Measurements from ENCODE around the gene SURF1. TPM values are rescaled to one million over a fixed set of nuclear protein-coding genes. Genes with fewer than 3 reads are reported as not detected.
"Not testable (repeated sequence)": the region's sequence is repeated elsewhere in the genome, so short reads cannot be mapped to it uniquely, and the experiment has no call there.

Gene SURF1
- total RNA-seq, 1 donor from 2014 or later = 25.4 TPM

DNA sequence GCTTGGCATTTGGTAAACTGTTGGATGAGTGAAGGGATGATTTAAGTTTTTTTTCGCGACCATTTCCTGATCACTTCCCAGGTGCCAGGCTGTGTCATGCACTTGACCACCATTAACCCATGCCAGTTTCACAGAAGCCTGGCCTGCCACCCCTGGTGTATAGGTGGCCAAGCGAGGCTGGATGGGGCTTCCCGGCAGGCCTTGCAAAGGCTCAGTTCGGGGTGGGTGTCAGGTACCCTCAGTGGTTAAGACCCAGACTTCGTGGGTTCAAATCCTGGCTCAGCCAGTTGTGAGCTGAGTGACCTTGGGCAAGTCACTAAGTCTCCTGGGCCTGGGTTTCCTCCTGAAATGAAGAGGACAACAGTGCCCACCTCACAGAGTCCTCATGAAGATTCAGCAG is 10.7 kb downstream of the SURF1 start:
- DNase-seq (ENCODE audit: low read depth, low spot score) = no peak

DNA sequence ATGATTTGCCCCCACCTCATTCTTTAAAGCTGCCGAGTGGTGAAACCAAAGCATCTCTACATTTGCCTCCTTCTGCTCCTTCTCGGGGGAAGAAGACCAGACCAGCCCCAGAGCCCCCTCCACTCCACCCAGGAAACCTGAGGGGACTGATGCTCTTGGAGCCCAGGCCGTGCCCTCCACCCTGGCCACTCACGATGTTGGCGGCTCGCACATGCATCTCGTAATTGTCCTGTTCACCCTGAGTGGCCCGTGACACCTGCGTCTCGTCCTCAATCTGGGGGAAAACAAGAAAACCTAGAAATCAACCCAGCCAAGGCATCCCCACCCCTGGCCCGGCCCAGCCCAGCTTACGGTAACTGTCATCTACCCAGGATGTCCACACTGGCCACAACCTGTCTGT is 11.3 kb downstream of the SURF1 start:
- no peak for DNase-seq (ENCODE audit: low read depth, low spot score)

DNA sequence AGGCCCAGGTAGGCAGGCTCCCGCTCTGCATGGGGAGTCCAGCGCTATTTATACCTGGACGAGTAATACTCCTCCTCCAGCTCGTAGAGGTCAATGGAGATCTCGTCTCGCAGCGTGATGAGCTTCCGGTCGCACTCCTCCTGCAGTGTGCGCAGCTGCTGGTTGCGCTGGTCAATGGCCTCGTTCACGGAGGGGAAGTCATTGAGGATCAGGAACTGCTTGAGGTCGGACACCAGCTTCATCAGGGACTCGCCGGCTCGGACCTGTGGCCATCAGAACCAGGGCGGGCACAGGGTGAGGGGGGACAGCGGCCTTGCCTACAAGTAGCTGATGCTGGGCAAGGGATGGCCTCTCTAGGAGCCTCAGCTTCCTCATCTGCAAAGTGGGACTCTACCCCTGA is 12.2 kb downstream of the SURF1 start:
- no peak for DNase-seq (ENCODE audit: low read depth, low spot score)

DNA sequence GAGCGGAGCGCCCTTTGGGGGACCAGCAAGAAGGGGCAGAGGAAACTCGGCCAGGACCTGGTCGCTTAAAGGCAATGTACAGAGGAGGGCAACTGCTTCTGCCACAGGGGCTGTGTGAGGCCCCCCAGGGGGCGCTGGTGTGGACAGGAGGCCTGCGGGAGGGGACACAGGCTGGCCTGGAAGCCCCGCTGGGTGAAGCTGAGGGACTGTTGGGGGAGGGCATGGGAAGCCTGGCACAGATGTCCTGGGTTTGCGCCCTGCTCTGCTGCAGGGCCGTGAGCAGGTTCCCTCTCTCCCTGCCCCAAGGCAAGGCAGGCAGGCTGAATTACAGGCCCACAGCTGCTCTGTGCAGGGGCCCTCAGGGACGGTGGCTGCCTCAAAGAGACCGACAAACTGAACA is 13.7 kb downstream of the SURF1 start:
- no peak for DNase-seq (ENCODE audit: low read depth, low spot score)

DNA sequence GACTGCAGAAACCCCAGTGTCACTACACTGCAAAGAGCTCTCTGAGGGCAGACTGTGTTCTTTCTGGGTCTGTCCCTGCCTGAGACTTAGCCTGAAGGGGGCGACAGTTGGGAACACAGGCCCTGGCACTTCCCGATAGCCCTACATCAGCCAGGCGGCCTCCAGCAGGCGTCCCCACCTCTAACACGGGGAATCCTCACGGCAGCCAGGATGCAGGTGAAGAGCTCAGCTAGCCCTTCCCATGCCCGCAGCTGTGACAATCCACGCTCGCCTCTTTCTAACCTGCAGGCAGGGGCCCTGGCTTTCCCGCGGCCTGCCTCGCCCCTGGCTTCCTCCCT is 14.2 kb downstream of the SURF1 start:
- no peak for DNase-seq (ENCODE audit: low read depth, low spot score)

DNA sequence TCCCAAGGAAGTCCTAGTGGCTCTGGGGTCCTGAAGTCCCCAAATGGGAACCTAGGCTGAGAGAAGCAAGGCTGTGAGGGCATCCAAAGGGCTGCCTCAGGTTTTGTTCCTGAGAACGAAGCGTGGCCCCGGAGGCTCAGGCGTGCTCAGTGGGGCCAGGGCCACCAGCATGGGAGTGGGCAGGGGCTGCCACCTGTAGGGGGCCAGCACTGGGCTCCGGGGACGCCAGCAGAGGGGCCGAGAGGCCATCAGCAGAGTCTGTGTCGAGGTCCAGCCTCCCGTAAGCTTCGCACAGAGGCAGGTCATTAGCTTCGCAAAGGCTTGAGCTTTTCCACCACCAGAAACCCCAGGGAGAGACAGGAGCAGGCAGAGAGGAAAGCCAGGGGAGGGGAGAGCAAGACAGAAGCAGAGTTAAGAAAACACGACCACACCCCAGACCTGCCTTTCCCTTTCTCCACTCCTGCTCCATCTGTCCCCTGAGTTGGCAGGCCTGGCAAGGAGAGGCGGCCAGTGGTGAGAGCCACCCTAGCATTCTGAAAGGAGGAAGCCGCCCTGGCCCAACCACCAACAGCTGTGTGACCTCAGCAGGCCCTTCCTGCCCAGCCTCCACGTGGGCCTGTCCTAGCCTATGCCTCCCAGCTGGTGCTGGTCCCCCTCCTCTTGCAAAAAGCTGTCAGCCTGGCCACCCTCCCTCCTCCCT is 14.8 kb downstream of the SURF1 start:
- DNase-seq (ENCODE audit: low read depth, low spot score) = no peak

DNA sequence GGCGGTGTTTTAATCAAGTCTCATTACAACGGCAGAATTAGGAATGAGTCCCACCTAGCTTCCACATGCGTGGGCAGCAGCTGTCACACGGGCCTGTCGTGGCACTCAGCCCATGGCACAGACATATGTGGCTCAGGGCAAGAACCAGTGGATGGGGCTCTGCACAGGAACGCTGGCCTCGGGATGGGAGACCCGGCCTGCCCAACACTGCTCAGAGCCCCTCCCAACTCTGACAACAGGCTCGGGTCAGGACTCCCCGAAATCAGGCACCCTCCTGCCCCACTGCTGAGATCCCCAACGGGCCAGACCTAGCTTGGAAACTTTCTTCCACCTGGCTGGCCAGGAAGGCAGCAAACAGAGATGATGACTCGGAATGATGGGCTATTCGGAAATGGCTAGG is 15.4 kb downstream of the SURF1 start:
- DNase-seq (ENCODE audit: low read depth, low spot score) = no peak

DNA sequence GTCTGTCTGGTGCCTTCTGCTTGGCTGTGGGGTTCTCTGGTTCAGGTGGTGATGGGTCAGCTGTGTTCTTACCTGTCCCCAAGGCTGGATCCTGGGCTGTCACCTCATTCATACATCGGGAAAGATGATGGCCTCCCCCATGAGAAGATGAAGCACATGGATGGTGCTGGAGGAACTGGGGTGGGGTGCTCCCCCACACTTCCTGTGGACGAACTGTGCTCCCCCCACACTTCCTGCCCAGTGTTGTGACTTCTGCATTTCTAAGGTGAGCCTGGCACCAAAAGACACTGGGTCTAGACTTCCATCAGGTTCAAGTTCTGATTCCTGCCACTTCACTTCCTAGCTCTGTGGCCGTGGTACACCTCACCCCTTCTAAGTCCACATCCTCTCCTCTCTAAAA is 16.0 kb downstream of the SURF1 start:
- no peak for DNase-seq (ENCODE audit: low read depth, low spot score)

DNA sequence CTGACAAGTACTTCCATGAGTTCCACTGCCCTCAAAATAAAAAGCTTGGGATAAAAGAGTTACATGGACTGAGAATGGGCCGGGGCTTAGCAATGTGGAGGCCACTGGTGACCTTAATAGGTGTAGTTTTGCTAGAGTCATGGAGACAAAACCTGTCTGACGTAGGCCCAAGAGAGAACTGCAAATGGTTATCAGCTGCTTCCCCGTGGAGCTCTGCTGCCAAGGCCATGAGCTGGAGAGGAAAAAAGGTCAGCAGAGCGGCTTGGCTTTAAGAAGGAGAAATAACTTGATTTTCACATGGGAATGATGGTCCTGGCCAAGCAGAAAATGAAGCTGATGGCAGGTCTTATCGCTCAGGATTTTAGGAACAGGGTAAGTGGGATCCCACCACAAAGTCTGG is 16.6 kb downstream of the SURF1 start:
- no peak for DNase-seq (ENCODE audit: low read depth, low spot score)

DNA sequence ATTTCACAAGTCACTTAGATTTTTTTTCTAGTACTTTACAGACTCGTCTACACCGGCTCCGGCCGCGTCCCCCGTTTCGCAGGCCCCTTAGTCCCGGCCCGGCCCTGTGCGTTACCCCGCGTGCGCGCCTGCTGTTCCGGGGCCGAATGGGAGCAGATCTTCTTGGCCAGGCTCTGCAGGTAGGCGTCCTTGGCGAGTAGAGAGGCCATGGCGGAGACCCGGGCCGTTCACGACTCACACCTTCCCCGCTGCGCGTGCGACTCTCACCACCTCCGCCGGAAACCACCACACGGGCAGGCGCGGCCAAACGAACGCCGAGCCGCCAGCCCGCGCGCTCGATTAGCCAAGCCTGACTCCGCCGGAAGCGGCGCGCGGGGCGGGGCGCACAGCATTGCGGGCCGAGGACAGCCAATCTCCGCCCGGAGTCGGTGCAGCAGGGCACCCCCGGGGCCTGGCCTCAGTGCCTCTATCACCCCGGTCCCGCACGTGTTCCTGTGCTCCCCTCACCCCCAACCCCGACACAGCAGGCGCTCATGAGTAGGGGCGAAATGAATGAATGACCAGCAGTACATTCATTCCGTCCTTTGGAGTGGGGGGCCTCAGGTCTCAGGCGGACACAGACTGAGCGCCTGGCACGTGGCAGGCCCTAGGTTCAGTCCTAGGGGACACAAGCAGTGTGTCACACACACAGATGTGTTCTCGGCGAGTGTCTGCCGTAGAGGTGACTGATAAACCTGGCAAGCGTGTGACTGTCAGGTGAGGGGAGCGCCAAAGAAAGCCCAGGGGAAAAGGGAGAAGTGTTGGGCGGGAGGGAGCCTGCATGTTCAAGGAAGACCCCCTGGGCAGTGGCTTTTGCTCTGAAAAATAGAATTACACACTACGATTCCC is 20.1 kb downstream of the SURF1 start, which contains the start of gene SURF6:
Gene SURF6, minus strand, starts transcription at position 265 of the 888 bp plus-strand sequence. Its CDS starts 56 bp downstream, at position 209.
- DNase-seq (ENCODE audit: low read depth, low spot score) = peak; percentile 60

DNA sequence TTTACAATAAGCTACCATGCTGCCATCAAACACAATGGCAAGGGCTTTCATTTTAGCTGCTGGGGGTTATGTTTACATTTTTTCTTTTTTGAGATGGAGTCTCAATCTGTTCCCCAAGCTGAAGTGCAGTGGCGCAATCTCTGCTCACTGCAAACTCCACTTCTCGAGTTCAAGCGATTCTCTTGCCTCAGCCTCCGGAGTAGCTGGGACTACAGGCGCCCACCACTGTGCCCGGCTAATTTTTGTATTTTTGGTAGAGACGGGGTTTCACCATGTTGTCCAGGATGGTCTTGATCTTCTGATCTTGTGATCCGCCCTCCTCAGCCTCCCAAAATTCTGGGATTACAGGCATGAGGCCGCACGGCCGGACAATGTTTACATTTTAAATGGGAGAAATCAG is 21.4 kb downstream of the SURF1 start:
- not testable (repeated sequence) for DNase-seq (ENCODE audit: low read depth, low spot score)

DNA sequence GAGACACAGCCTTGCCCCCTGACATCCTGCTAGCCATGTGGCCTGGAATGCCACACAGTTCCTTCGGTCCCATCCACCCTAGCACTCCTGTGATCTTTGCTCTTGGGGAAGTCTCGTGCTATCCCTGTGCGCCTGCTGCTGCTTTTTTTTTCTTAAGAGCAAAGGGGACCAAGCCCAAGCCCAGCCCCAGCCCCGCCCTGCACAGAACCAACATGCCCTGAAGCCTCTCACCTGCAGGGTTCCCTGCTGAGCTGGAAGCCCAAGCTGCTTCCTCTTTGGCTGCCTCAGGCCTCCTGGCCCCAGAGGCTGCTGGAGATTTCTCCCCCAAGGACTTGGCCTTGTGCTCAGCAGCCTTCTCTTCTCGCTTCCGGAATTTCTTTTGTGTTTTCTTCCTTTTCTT is 22.1 kb downstream of the SURF1 start:
- no peak for DNase-seq (ENCODE audit: low read depth, low spot score)

DNA sequence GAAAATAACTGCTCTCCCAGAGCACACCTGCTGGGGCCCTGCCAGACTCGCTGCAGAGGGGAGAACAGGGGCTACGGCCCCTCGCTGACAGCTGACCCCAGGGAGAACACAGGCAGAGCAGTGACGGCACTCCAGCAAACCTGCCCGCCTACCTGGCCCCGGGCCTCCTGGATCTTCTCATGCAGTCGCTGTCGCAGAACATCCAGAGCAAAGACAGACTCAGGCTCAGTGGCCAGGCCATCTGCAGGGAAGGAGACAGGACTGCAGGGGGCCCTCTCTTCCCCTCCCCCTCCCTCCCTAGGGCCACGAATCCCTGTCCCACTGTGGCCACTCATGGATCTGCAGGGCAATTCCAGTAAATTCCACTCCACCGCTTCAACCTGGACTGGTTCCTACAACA is 22.7 kb downstream of the SURF1 start:
- no peak for DNase-seq (ENCODE audit: low read depth, low spot score)

DNA sequence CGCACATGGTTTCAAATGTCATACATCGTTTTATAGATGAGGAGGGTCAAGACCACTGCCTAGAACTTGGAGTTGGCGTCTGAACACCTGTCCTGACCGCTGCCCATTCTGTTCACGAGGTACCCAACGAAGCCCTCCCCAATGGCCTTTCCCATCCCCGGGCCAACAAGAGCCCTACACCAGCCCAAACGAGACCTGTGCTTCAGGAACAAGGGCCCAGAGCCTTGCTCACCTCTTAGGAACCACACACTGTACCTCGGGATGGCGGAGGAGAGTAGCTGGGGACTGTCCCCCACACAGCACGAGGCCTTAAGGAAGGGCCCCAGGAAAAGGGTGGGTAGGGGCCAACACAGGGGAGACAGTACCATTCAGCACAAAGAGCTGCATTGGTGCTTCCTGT is 23.3 kb downstream of the SURF1 start:
- no peak for DNase-seq (ENCODE audit: low read depth, low spot score)

DNA sequence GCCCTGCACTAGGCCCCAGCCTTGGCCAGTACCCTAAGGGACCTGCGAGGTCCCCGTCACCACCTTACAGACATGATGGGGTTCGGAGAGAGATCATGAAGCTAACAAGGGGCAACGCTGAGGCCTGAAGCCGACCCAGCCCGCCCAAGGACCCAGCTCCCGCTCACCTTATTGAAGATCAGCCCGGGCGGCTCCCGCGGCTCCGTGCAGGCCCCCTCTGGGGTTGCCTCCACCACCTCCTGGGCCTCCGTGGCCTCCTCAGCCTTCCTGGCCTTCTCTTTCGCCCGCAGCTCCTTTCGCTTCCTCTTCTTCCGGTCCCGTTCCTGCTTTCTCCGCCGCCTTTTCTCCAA is 23.9 kb downstream of the SURF1 start:
- DNase-seq (ENCODE audit: low read depth, low spot score) = no peak

DNA sequence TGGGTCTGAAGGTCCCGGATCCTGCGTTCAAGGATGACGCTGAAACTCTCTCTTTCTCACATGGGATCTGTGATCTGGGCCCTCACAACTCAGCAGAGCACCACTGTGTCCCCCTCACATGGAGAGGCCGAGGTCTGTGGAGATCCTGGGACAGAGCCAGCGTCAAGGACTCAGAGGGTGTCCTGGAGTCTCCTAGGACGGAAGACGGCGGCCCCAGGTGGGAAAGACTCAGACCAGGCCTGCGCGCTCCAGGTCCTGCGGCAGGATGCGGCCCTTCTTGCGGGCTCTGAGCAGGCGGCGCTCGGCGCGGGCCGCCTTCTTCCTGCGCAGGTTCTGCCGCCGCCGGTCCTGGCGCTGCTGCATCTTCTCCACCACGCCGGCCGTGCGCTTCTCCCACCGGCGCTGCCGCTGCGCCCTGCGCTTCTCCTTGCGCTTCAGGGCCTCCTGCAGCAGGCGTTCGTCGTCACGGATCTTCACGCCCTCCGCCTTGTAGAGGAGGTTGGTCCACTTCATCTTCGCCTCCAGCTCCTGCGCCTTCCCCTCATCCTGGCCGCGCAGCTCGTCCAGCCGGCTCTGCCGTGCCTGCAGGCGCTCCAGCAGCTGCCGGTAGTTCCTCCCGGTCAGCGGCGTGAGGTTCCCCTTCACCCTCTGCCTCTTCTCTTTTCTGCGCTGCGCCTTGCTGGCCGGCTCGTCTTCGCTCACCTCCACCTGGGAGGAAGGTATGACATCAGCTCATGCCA is 24.5 kb downstream of the SURF1 start:
- no peak for DNase-seq (ENCODE audit: low read depth, low spot score)

DNA sequence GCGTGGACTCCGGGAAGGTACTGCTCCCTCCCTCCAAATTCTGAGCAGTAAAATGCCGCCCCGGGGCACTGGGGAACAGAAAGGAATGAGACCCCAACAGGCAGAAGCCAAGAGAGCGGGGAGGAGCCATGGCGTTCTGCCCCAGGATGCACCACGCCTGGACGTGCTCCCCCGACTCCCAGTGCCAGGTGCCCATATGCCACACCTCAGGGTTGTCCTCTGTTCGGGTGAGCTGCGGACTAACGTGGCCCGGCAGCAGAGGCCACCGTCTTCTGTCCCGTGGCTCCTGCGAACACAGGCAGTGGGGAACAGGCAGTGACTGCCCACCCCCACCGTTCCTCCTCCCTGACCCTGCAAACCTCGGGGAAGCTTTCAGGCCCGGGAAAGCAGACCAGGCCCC is 25.1 kb downstream of the SURF1 start:
- no peak for DNase-seq (ENCODE audit: low read depth, low spot score)

DNA sequence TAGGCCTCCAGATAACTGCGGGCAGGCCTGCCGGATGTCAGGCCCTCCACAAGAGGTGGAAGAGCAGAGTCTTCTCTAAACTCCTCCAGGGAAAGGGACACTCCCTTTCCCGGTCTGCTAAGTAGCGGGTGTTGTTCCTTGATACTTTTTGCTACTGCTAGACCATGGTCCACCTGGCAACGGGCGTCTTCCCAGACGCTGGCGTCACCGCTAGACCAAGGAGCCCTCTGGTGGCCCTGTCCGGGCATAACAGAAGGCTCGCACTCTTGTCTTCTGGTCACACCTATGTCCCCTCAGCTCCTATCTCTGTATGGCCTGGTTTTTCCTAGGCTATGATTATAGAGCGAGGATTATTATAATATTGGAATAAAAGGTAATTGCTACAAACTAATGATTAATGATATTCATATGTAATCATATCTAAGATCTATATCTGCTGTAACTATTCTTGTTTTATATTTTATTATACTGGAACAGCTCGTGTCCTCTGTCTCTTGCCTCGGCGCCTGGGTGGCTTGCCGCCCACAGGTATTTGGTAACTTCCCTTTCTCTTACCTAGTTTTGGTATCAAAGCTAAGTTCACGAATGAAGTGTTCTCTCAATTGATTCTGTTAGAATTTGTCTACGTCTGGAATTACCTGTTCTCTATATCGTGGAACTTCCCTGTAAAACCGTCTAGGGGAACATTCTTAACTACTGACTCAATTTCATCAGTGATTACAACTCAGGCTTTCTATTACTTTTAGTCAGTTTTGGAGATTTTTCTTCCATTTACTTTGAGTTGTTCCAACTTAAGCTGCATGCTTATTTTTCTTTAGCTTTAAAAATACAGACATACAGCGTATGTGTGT is 26.8 kb downstream of the SURF1 start:
- DNase-seq (ENCODE audit: low read depth, low spot score) = not testable (repeated sequence)

DNA sequence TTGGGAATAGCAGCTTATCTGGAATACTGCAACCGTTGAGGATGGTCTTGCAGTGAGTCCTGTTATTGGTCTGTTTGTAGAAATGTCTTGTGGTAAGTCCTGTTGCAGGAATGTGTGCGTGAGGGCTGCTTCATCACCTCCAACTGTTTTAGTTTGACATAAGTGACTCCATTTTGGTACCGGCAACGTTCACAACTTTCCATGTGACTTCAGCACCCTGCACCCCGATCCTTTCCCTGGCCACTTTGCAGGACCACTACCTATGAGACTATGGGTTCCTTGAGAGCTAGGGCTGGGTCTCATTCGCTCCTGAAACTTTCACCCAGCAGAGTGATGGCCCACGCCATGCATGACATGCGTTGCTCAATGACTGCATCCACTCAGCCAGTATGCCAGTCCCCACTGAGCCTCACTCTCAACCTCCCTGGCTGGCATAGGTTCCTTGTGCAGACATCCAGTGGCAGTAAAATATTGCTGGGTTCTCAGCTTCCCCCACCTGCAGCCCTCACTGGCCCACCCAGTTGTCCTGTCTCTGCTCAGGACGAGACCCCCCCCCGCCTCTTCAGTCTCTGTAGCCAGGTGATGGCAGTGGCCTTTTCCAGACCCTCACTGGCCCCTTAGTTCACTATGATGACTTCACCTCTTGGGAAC is 28.3 kb downstream of the SURF1 start:
- no peak for DNase-seq (ENCODE audit: low read depth, low spot score)

DNA sequence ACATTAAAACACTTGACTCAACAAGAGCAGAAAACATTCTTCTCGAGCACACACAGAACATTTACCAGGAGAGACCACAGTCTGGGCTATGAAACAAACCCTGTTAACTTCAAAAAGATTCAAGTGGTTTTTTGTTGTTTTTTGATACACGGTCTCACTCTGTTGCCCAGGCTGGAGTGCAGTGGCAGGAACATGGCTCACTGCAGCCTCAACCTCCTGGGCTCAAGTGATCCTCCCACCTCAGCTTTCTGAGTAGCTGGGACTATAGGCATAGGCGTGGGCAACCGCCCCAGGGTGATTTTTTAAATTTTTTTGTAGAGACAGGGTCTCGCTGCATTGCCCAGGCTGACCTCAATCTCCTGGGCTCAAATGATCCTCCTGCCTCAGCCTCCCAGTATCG is 29.3 kb downstream of the SURF1 start:
- DNase-seq (ENCODE audit: low read depth, low spot score) = not testable (repeated sequence)

Data from pulmonary artery endothelial cell (primary cell).